Keratinocyte (primary cell): ENCODE measurements around the gene DNM2. TPM values are rescaled to one million over a fixed set of nuclear protein-coding genes. Genes with fewer than 3 reads are reported as not detected.

Experiments
- DNase-seq: peaks from one replicate; pipeline ENCODE4 v3.0.0-alpha.2; 2011; ENCODE audit warnings: low read depth, missing footprints, low spot score
- FAIRE-seq: peaks from 2 replicates; lab custom pipeline; 2011; peaks lifted over from hg19 to GRCh38; lab: Jason Lieb, UNC
- H2AFZ ChIP-seq: 2 replicates; pipeline ENCODE4 v1.6.0; 2012; ENCODE audit warnings: low read length, control low read depth, inconsistent platforms; ENCODE audit not compliant: control insufficient read depth
- H3K27ac ChIP-seq: 2 replicates; pipeline ENCODE4 v1.5.1; 2011; ENCODE audit warnings: low read length; ENCODE audit not compliant: control insufficient read depth, insufficient read depth
- H3K27me3 ChIP-seq: 3 replicates; pipeline ENCODE4 v1.6.0; 2011; ENCODE audit warnings: low read length; ENCODE audit not compliant: control insufficient read depth, insufficient read depth; ENCODE audit errors: extremely low read depth
- H3K36me3 ChIP-seq, 2 experiments: 2 replicates in 1 of 2; 3 replicates in 1 of 2; pipeline ENCODE4 v1.5.1; 2011; ENCODE audit warnings: low read length in 2 of 2, mild to moderate bottlenecking in 1 of 2; ENCODE audit not compliant: control insufficient read depth in 2 of 2, insufficient read depth in 2 of 2; ENCODE audit errors: extremely low read depth in 1 of 2
- H3K4me1 ChIP-seq: 3 replicates; pipeline ENCODE4 v1.5.1; 2011; ENCODE audit warnings: low read length; ENCODE audit not compliant: control insufficient read depth, insufficient read depth; ENCODE audit errors: extremely low read depth
- H3K4me2 ChIP-seq: 3 replicates; pipeline ENCODE4 v1.6.0; 2011; ENCODE audit warnings: low read depth, low read length; ENCODE audit not compliant: control insufficient read depth, insufficient read depth; ENCODE audit errors: extremely low read depth
- H3K4me3 ChIP-seq, 3 experiments: fragments of 200-600 bp in 1 of 3; sonication (generic) in 1 of 3; 2 replicates in 2 of 3; 3 replicates in 1 of 3; pipeline ENCODE4 v1.5.1; 2011 to 2016; ENCODE audit warnings: low read length in 3 of 3, mild to moderate bottlenecking in 3 of 3, control low read depth in 2 of 3, inconsistent platforms in 1 of 3, low read depth in 1 of 3, mixed read lengths in 1 of 3, mixed run types in 1 of 3, moderate library complexity in 1 of 3; ENCODE audit not compliant: control insufficient read depth in 2 of 3, insufficient read depth in 2 of 3; ENCODE audit errors: extremely low read depth in 1 of 3
- H3K79me2 ChIP-seq: 2 replicates; pipeline ENCODE4 v1.6.0; 2012; ENCODE audit warnings: low read length; ENCODE audit not compliant: control insufficient read depth, insufficient read depth
- H3K9ac ChIP-seq: 3 replicates; pipeline ENCODE4 v1.6.0; 2011; ENCODE audit warnings: low read length; ENCODE audit not compliant: control insufficient read depth, insufficient read depth; ENCODE audit errors: extremely low read depth
- H3K9me1 ChIP-seq: 3 replicates; pipeline ENCODE4 v1.6.0; 2011; ENCODE audit warnings: low read length; ENCODE audit not compliant: control insufficient read depth, insufficient read depth; ENCODE audit errors: extremely low read depth
- H3K9me3 ChIP-seq: 2 replicates; pipeline ENCODE4 v1.5.1; 2012; ENCODE audit warnings: low read depth, low read length; ENCODE audit not compliant: control insufficient read depth
- H4K20me1 ChIP-seq: 3 replicates; pipeline ENCODE4 v1.6.0; 2011; ENCODE audit warnings: low read length; ENCODE audit not compliant: control insufficient read depth, insufficient read depth; ENCODE audit errors: extremely low read depth
- EZH2 ChIP-seq: IDR thresholded peaks from one replicate; pipeline ENCODE4 v1.6.1; 2012; ENCODE audit warnings: inconsistent platforms, mild to moderate bottlenecking, low read length, moderate library complexity
- dilution Hi-C: fragments of 300-500 bp; cut with MboI; formaldehyde crosslinking; loops from one replicate; pipeline ENCODE4 v1.7.0; 2020; ENCODE audit warnings: low sequenced_read_pairs; ENCODE audit not compliant: extremely low pct_ligation_motif_present
- polyA plus RNA-seq, 5 experiments: library from polyadenylated mRNA; depleted of rRNA in 3 of 5; stranded (reverse) in 3 of 5; stranded (forward) in 1 of 5; unstranded in 1 of 5; fragments of >200 nt; gene quantifications; 1 replicate in 1 of 5; 2 replicates in 3 of 5; 3 replicates in 1 of 5; pipeline versions ENCODE4 v1.2.1 to v1.2.3, GENCODE V29; 2011 to 2012; ENCODE audit warnings: missing spikeins in 2 of 5, low read depth in 1 of 5, low replicate concordance in 1 of 5
- TF ChIP-seq, protein P1 (sequence below), 3 experiments: IDR thresholded peaks in 1 of 3; conservative IDR thresholded peaks in 1 of 3; optimal IDR thresholded peaks in 1 of 3; 2 replicates in 2 of 3; 3 replicates in 1 of 3; pipeline versions ENCODE3 to v1.5.1; 2011; ENCODE audit warnings: low read length in 3 of 3, mild to moderate bottlenecking in 3 of 3, moderate library complexity in 2 of 3, control low read depth in 1 of 3, inconsistent platforms in 1 of 3; ENCODE audit not compliant: insufficient read depth in 2 of 3; ENCODE audit errors: extremely low read depth in 1 of 3

Gene DNM2
- polyA plus RNA-seq, 1 donor (not counting 4 experiments of a cell fraction or from before 2014, with no cell fraction given) = 60.1 TPM

DNA sequence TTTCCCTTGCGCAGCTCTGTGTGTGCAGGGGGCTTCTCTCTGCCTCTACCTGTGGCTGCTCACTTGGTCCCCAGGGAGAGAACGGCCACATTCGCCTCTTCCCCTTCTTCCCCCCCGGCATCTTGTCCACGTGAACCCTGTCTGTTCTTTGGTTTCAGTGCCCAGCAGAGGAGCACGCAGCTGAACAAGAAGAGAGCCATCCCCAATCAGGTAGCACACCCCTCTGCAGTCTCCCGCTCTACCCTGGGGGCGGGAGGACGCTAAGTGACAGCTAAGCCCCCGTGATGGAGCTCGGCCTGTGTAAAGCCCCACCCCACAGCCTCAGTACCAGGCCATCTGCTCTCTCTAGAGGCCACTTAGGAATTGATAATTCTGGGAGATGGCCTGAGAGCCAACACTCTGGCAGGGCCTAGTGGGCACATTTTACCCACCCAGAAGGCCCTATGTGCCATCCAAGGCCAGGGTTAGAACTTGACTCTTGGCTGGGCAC is 87.9 kb downstream of the DNM2 start:
- Histone ChIP-seq H4K20me1 (no peaks in the 10 kb centered on the region), H3K9me3 (no peaks in the 10 kb centered on the region), H3K27me3 (no peaks in the 10 kb centered on the region), H3K4me2 (no peak overlapping the region), H3K4me1 (peaks cover 15% of the 10 kb centered on the region), H3K36me3 (peaks cover 15 to 23% of the 10 kb centered on the region in 2 experiments), H2AFZ (no peak overlapping the region), H3K27ac (no peak overlapping the region), H3K79me2 (no peaks in the 10 kb centered on the region), H3K9ac (no peak overlapping the region), H3K9me1 (no peaks in the 10 kb centered on the region), H3K4me3 (no peak overlapping the region)
- DNase-seq (no peak), FAIRE-seq (no peak)
- no peak for TF ChIP-seq EZH2
- TF ChIP-seq, protein P1, sequence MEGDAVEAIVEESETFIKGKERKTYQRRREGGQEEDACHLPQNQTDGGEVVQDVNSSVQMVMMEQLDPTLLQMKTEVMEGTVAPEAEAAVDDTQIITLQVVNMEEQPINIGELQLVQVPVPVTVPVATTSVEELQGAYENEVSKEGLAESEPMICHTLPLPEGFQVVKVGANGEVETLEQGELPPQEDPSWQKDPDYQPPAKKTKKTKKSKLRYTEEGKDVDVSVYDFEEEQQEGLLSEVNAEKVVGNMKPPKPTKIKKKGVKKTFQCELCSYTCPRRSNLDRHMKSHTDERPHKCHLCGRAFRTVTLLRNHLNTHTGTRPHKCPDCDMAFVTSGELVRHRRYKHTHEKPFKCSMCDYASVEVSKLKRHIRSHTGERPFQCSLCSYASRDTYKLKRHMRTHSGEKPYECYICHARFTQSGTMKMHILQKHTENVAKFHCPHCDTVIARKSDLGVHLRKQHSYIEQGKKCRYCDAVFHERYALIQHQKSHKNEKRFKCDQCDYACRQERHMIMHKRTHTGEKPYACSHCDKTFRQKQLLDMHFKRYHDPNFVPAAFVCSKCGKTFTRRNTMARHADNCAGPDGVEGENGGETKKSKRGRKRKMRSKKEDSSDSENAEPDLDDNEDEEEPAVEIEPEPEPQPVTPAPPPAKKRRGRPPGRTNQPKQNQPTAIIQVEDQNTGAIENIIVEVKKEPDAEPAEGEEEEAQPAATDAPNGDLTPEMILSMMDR (optimal IDR thresholded peaks at IDR 0.05 in 1 of 3, IDR thresholded peaks at IDR 0.05 in 1 of 3, conservative IDR thresholded peaks at IDR 0.05 in 1 of 3; ENCODE audit: extremely low read depth in 1 of 3, insufficient read depth in 2 of 3, low read length in 3 of 3) = no peak
- dilution Hi-C loops = no loop called here

DNA sequence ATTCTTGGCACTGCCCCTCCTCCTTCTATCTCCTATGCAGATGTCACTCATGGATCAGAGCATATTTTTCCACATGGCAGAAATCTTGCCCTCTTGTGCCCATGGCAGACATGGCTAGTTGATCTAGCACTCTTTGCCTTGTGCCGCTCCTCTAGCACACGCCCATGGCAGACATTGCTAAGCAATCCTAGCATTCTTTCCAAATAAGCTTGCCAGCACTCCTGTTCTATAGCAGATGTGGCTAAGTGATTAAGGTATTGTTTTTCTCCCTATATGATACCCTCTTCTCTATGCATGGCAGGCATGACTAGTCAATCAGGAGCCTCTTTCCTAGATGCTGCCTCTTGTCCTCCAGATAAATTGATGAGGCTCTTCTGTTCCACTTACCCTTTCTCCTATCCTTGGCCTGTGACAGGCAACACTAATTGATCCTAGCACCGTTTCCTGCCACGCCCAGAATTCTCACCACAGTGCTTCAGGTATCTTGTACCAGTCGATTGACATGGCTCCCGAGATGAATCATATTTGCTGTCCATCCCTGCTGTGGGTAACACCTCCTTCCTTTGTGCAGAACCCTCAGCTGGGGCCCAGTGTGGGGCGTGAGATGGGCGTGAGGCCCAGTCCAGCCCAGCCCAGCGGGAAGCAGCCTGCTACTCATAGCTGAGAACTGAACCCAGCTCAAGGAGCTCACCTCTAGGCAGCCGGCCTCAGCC is 91.2 kb downstream of the DNM2 start:
- H3K9me3 ChIP-seq = no peaks in the 10 kb centered on the region
- no peaks in the 10 kb centered on the region for H3K9me1 ChIP-seq
- no peaks in the 10 kb centered on the region for H3K79me2 ChIP-seq
- no peak overlapping the region for H3K4me2 ChIP-seq
- H3K36me3 ChIP-seq = peaks cover 7 to 13% of the 10 kb centered on the region in 2 experiments
- H3K9ac ChIP-seq = no peak overlapping the region
- DNase-seq (peak; percentile 81), FAIRE-seq (peak; percentile 76)
- H3K4me1 ChIP-seq = peaks cover 15% of the 10 kb centered on the region
- no peaks in the 10 kb centered on the region for H4K20me1 ChIP-seq
- H3K4me3 ChIP-seq = no peak overlapping the region
- dilution Hi-C loops = no loop called here
- no peaks in the 10 kb centered on the region for H3K27me3 ChIP-seq
- TF ChIP-seq, protein P1 (optimal IDR thresholded peaks at IDR 0.05 in 1 of 3, IDR thresholded peaks at IDR 0.05 in 1 of 3, conservative IDR thresholded peaks at IDR 0.05 in 1 of 3; ENCODE audit: extremely low read depth in 1 of 3, insufficient read depth in 2 of 3, low read length in 3 of 3) = no peak
- TF ChIP-seq EZH2 = no peak
- peak overlapping the region; percentile 38 for H3K27ac ChIP-seq
- H2AFZ ChIP-seq = no peak overlapping the region
